22Rv1 (cell line): ENCODE data around the gene SMYD3.

ENCODE experiments used
- H3K27ac ChIP-seq: fragments of 450-650 bp; 2 replicates; pipeline ENCODE4 v1.5.1; 2017
- ZFX ChIP-seq: fragments of 450-650 bp; IDR thresholded peaks from 2 replicates; pipeline ENCODE4 v1.6.1; 2017; ENCODE audit warnings: antibody characterized with exemption, borderline replicate concordance
- TF ChIP-seq, protein P1 (sequence below): fragments of 450-650 bp; IDR thresholded peaks from 2 replicates; pipeline ENCODE4 v1.5.1; 2017; ENCODE audit warnings: mild to moderate bottlenecking

SMYD3 gene

DNA sequence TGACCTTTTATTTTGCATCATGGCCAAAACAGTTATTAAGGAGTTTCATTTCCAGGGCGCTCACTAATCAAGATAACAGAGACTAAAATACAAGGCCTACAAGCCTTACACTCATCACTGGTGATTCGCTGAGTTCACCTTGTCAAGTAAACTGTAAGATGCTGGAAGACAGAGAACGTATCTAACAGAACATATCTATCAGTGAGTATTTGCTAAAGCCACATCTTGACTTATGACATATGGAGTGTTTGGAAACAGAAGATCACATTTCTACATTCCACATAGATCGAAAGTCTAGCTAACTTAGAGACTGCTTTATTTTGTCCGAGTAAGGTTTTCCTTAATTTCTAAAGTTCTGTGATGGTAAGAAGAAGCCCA lies 506.5 kb downstream of the SMYD3 start:
- TF ChIP-seq ZFX: no peak
- TF ChIP-seq, protein P1, sequence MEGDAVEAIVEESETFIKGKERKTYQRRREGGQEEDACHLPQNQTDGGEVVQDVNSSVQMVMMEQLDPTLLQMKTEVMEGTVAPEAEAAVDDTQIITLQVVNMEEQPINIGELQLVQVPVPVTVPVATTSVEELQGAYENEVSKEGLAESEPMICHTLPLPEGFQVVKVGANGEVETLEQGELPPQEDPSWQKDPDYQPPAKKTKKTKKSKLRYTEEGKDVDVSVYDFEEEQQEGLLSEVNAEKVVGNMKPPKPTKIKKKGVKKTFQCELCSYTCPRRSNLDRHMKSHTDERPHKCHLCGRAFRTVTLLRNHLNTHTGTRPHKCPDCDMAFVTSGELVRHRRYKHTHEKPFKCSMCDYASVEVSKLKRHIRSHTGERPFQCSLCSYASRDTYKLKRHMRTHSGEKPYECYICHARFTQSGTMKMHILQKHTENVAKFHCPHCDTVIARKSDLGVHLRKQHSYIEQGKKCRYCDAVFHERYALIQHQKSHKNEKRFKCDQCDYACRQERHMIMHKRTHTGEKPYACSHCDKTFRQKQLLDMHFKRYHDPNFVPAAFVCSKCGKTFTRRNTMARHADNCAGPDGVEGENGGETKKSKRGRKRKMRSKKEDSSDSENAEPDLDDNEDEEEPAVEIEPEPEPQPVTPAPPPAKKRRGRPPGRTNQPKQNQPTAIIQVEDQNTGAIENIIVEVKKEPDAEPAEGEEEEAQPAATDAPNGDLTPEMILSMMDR: no peak
- H3K27ac ChIP-seq: peak overlapping the region; percentile 82

DNA sequence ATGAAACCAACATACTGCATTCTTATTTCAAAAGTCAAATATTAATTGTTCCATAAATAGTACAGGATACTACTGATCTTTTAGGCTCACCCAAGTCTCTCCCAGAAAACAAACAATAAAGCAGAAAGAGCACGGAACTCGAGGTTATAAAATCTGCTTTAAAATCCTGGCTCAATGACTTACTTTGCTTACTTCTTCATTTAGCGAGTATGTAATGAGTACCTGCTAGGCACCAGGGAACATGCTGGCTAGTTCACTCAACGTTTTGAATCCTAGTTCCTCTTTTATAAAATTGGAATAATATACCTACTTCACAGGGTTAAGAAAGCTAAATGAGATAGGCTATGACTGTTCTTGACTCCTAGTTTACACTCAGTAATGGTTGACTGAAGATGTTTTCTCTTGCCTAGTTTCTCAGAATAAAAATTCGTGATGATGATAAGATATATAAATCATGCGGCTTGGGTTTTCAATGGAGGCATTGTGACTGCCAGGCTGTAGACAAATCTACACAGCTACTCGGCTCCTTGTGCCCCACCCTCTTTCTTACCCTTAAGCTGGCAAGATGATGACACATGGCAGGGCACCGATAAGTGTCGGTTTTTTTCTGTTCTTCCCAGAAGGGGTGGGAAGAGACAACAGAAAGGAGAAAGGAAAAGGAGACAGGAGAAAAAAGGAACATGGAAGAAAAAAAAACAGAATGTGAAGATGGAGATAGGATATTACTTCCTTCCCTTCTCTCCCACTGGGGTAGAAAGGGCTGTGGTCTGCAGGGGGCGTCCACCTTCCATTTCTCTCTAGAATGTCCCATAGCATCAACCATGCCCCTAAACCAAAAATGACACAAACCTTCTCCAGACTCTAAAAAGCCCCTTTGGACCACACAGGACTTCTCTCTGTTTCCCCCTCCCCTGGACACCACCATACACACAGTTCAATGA lies 507.1 kb downstream of the SMYD3 start:
- H3K27ac ChIP-seq: peak overlapping the region; percentile 82
- no peak for TF ChIP-seq ZFX
- TF ChIP-seq, protein P1: no peak

DNA sequence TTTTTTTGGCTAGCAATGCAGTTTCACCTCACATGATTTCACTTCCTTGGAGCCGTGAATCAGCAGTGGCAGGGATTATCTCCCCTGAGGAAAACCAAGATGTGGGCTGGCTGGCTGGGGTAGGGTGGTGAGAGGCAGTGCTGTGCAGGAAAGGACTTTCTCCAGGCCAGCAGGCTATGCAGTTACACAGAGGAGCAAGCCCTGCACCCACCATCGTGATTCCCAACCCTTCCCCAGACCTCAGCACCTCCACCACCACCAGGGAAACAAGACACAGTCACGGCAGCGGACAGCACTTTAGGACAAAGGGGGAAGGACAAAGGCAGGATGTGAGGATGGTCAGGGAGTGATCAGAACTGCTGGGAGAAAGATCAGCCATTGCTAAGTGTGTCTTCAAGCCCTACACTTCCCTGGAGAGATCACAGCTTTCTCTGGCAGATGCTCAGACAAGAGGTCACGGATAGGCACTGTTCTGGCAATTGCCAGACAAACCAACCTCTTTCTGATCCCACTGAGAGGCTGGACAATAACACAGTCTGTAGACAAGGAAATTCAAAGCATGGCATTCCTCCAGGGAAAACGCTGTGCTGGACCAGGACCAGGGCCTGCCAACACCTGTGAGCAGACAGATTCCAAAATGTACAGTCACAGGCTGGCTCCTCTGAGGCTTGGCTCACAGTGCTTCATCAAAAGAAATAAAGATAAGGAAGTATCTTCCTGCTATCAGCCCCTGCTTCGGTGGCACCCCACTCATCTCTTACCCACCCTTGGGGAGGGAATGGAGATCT lies 509.4 kb downstream of the SMYD3 start:
- peak overlapping the region; percentile 82 for H3K27ac ChIP-seq
- TF ChIP-seq ZFX: no peak
- TF ChIP-seq, protein P1: no peak

DNA sequence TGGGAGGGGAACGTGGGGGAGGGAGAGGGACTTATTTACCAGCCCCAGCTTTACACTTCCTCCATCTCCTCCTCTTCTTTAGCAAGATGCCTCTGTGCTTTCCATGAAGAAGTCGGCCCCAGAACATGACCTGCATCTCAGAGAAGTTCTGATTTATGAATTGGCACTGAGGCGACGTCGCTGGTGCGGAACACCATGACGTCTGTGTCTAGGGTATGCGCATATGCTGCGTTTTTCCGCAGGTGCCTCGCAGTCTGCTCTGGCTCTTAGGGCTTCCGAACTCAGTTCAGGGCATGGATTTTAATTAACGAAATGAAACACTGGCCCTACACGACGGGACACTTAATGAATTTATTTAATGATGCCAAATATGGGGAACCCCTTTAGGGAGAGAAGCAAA lies 510.3 kb downstream of the SMYD3 start:
- no peak overlapping the region for H3K27ac ChIP-seq

DNA sequence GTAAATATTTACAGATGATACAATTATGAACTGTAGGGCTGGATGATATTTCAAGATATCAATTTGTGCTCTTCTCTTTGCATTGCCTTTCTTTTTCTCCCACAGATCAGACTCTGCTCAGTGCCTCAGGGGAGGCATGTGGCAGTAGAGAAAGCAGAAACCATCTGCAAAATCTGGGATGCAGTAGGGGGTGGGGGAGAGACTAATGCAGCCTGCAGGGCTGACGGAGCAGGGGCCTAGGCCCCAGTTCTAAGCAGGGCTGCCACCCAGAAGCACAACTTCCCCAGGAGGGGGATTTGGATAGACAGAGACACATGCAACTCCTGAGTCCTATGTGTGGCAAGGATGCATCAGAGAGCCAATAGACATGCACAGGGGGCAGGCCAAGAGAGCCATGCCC lies 511.6 kb downstream of the SMYD3 start:
- TF ChIP-seq ZFX: no peak
- TF ChIP-seq, protein P1: no peak
- H3K27ac ChIP-seq: peak overlapping the region; percentile 26; the same call in 1 of the 2 replicates

More for the DNA sequence above, 510.3 kb downstream of the SMYD3 start:
- TF ChIP-seq ZFX: no peak
- TF ChIP-seq, protein P1: no peak

DNA sequence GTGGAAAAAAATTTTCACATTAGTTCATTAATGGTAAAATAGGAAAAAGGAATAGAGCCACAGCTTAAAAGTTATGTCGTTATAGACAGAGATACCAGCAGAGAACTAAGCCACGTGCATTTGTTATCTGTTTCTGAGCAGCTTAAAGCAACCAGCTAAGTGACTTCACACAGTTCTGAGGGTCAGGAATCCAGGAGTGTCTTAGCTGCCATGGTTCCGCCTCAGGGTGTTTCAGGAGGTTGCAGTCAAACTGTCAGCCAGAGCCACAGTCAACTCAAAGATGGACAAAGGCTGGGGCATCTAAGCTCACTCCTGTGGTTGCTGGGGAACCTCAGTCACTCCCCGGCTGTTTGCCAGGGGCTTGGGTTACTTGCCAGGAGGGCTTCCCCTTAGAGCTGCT lies 515.8 kb downstream of the SMYD3 start:
- no peak for TF ChIP-seq ZFX
- TF ChIP-seq, protein P1: no peak
- H3K27ac ChIP-seq: no peak overlapping the region
